IMR-90 (cell line): ENCODE measurements around the gene PHF3. TPM values are rescaled to one million over a fixed set of nuclear protein-coding genes. Genes with fewer than 3 reads are reported as not detected.

Experiments
- ATAC-seq: fragments of 200-7000 bp; cut with Tn5 transposase; 2 replicates; pipeline ENCODE4 v1.9.1; 2020; ENCODE audit warnings: low read depth, mild to moderate bottlenecking, moderate library complexity
- BruUV-seq: library from RNA; stranded (reverse); fragments of 400-500 nt; replicated peaks from 2 replicates; lab custom pipeline; 2021; lab: Mats Ljungman, UMichigan
- CTCF ChIA-PET: fragments of 300-600 bp; formaldehyde crosslinking; extraction: SDS; loops from one replicate; lab custom pipeline; 2021; ENCODE audit warnings: antibody characterized with exemption; lab: Yijun Ruan, JAX
- POLR2A ChIA-PET: fragments of 300-600 bp; sonication (Branson Sonifier 250); formaldehyde crosslinking; loops from one replicate; lab custom pipeline; 2022; ENCODE audit warnings: antibody characterized with exemption; ENCODE audit not compliant: unreplicated experiment; lab: Charles Lee
- DNase-seq: peaks from one replicate; pipeline ENCODE4 v3.0.0; 2013
- H2AFZ ChIP-seq: replicated peaks from 2 replicates; pipeline ENCODE3; 2013; ENCODE audit warnings: low read length, mild to moderate bottlenecking; ENCODE audit not compliant: poor library complexity
- H2AK5ac ChIP-seq: 2 replicates; pipeline ENCODE4 v1.6.1; 2013; ENCODE audit warnings: low read depth, low read length, inconsistent platforms
- H2AK9ac ChIP-seq: replicated peaks from 2 replicates; pipeline ENCODE3; 2013; ENCODE audit warnings: mild to moderate bottlenecking, low read depth, low read length, moderate library complexity; ENCODE audit not compliant: poor library complexity
- H2BK120ac ChIP-seq: 2 replicates; pipeline ENCODE4 v1.6.1; 2013; ENCODE audit warnings: low read depth, low read length, inconsistent platforms
- H2BK15ac ChIP-seq: 3 replicates; pipeline ENCODE4 v1.6.1; 2013; ENCODE audit warnings: low read depth, low read length, inconsistent platforms
- H2BK20ac ChIP-seq: 2 replicates; pipeline ENCODE4 v1.6.1; 2013; ENCODE audit warnings: low read depth, mild to moderate bottlenecking, inconsistent platforms, low read length, moderate library complexity
- H2BK5ac ChIP-seq: 2 replicates; pipeline ENCODE4 v1.6.1; 2013; ENCODE audit warnings: mild to moderate bottlenecking, low read depth, low read length, inconsistent platforms; ENCODE audit not compliant: poor library complexity, severe bottlenecking
- H3K14ac ChIP-seq: replicated peaks from 2 replicates; pipeline ENCODE4 v1.6.1; 2013; ENCODE audit warnings: low read depth, low read length, inconsistent platforms
- H3K18ac ChIP-seq: 2 replicates; pipeline ENCODE4 v1.6.1; 2013; ENCODE audit warnings: low read depth, low read length, control low read depth
- H3K23ac ChIP-seq: 2 replicates; pipeline ENCODE4 v1.6.1; 2013; ENCODE audit warnings: low read depth, low read length, inconsistent platforms
- H3K27ac ChIP-seq: 2 replicates; pipeline ENCODE4 v1.5.1; 2013; ENCODE audit warnings: mild to moderate bottlenecking, control low read depth, low read length; ENCODE audit not compliant: insufficient read depth
- H3K27me3 ChIP-seq: 2 replicates; pipeline ENCODE4 v1.6.1; 2013; ENCODE audit warnings: low read length; ENCODE audit not compliant: control insufficient read depth, insufficient read depth
- H3K36me3 ChIP-seq: 2 replicates; pipeline ENCODE4 v1.6.1; 2013; ENCODE audit warnings: low read length, mixed read lengths; ENCODE audit not compliant: control insufficient read depth, insufficient read depth
- H3K4ac ChIP-seq: 2 replicates; pipeline ENCODE4 v1.6.1; 2013; ENCODE audit warnings: low read depth, low read length, inconsistent platforms
- H3K4me1 ChIP-seq: 2 replicates; pipeline ENCODE4 v1.6.1; 2013; ENCODE audit warnings: low read length, mixed read lengths; ENCODE audit not compliant: control insufficient read depth, insufficient read depth
- H3K4me2 ChIP-seq: 2 replicates; pipeline ENCODE4 v1.6.1; 2013; ENCODE audit warnings: low read depth, mild to moderate bottlenecking, control low read depth, low read length, moderate library complexity
- H3K4me3 ChIP-seq: 2 replicates; pipeline ENCODE4 v1.5.1; 2013; ENCODE audit warnings: low read depth, mild to moderate bottlenecking, control low read depth, low read length, moderate library complexity; ENCODE audit not compliant: insufficient read depth
- H3K56ac ChIP-seq: 2 replicates; pipeline ENCODE4 v1.6.1; 2013; ENCODE audit warnings: low read length, inconsistent platforms; ENCODE audit not compliant: insufficient read depth; ENCODE audit errors: extremely low read depth
- H3K79me1 ChIP-seq, 2 experiments: 2 replicates each; pipeline ENCODE4 v1.6.1; 2013; ENCODE audit warnings: low read length in 2 of 2, inconsistent platforms in 1 of 2, low read depth in 1 of 2
- H3K9ac ChIP-seq: 2 replicates; pipeline ENCODE4 v1.6.1; 2013; ENCODE audit warnings: low read depth, low read length, control low read depth
- H3K9me1 ChIP-seq: 2 replicates; pipeline ENCODE4 v1.6.1; 2013; ENCODE audit warnings: low read length, inconsistent platforms; ENCODE audit not compliant: insufficient read depth
- H3K9me3 ChIP-seq: 2 replicates; pipeline ENCODE4 v1.6.1; 2013; ENCODE audit warnings: low read length; ENCODE audit not compliant: control insufficient read depth, insufficient read depth
- H4K20me1 ChIP-seq: 2 replicates; pipeline ENCODE4 v1.6.1; 2013; ENCODE audit warnings: low read length, inconsistent platforms; ENCODE audit not compliant: insufficient read depth
- H4K5ac ChIP-seq: 2 replicates; pipeline ENCODE4 v1.6.1; 2013; ENCODE audit warnings: mild to moderate bottlenecking, low read depth, low read length, control low read depth
- H4K8ac ChIP-seq, 2 experiments: 2 replicates each; pipeline ENCODE4 v1.6.1; 2013; ENCODE audit warnings: low read depth in 2 of 2, low read length in 2 of 2, control low read depth in 1 of 2, inconsistent platforms in 1 of 2
- H4K91ac ChIP-seq: 2 replicates; pipeline ENCODE4 v1.6.1; 2013; ENCODE audit warnings: low read depth, low read length, inconsistent platforms; ENCODE audit not compliant: insufficient read depth
- POLR2A ChIP-seq: IDR thresholded peaks from 2 replicates; pipeline ENCODE4 v1.6.1; 2012; ENCODE audit warnings: mild to moderate bottlenecking, low read depth, low read length
- dilution Hi-C: fragments of 300-500 bp; cut with HindIII; formaldehyde crosslinking; loops from one replicate; pipeline ENCODE4 v1.14.3; 2018; ENCODE audit warnings: low sequenced_read_pairs; ENCODE audit not compliant: unreplicated experiment
- in situ Hi-C: fragments of 300-500 bp; cut with MboI; formaldehyde crosslinking; loops from 3 replicates; pipeline ENCODE4 v1.14.3; 2019; ENCODE audit warnings: low sequenced_read_pairs, inconsistent platforms, mixed read lengths
- intact Hi-C: fragments of 100-400 bp; cut with micrococcal nuclease; formaldehyde crosslinking; loops from 2 replicates; pipeline ENCODE4 v1.10.0; 2022
- polyA plus RNA-seq, 3 experiments: library from polyadenylated mRNA; depleted of rRNA; stranded (reverse); fragments of >200 nt; gene quantifications; 2 replicates each; pipeline ENCODE4 v1.2.3, GENCODE V29; 2012; ENCODE audit warnings: low replicate concordance in 1 of 3
- total RNA-seq: library from RNA; depleted of rRNA; stranded (reverse); fragments of >200 nt; gene quantifications from 2 replicates; pipeline ENCODE4 v1.2.3, GENCODE V29; 2012

Gene PHF3
- total and polyA plus RNA-seq, 2 of the 4 experiments (the other 2 are of a cell fraction) = 5.6 to 27.8 TPM

DNA sequence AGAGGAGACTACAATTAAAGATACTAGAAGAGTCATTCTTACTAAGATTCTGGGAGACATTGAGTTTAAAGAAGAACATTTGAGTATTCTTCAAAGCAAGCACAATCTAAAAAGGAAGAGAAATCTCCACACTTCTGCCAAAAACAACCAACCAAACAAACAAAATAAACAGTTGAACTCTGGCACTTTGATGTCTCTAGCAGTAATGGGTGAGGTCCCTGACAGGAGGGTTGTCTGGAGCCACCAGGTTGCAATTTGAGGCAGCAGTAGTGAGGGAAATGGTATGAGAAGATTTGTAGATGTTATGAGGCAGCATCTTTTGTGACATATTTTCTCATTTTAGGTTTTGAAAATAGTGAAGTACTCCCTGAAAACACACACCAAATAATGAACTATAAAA, 108.1 kb downstream of the PHF3 start:
- no peaks in the 10 kb centered on the region for H3K4me1 ChIP-seq
- peaks cover 4% of the 10 kb centered on the region; the same call in 1 of the 2 replicates for H3K27me3 ChIP-seq
- H2BK5ac ChIP-seq = no peak overlapping the region
- H3K9me1 ChIP-seq = no peaks in the 10 kb centered on the region; the same call in 1 of the 2 replicates
- no peak overlapping the region for H3K14ac ChIP-seq
- DNase-seq = no peak
- H3K18ac ChIP-seq = no peak overlapping the region
- no TSS peak for BruUV-seq
- dilution Hi-C loops = no loop called here
- H2BK15ac ChIP-seq = no peak overlapping the region
- no peak overlapping the region for H2BK120ac ChIP-seq
- ATAC-seq = no peak
- H4K91ac ChIP-seq = no peak overlapping the region
- H3K4me3 ChIP-seq = no peak overlapping the region
- no peaks in the 10 kb centered on the region for H4K20me1 ChIP-seq
- no peak overlapping the region for H3K27ac ChIP-seq
- H3K23ac ChIP-seq = no peak overlapping the region
- H3K9ac ChIP-seq = no peak overlapping the region
- no peak overlapping the region for H2AK9ac ChIP-seq
- no peak overlapping the region for H2AFZ ChIP-seq
- no peaks in the 10 kb centered on the region for H3K36me3 ChIP-seq
- no peak overlapping the region for H3K4ac ChIP-seq
- ChIA-PET POLR2A (no interaction called here), CTCF (no interaction called here)
- no peak overlapping the region for H4K5ac ChIP-seq
- in situ Hi-C loops = no loop called here
- H3K56ac ChIP-seq = no peak overlapping the region
- no peak for TF ChIP-seq POLR2A
- H3K4me2 ChIP-seq = no peak overlapping the region
- no peaks in the 10 kb centered on the region for H3K9me3 ChIP-seq
- no peak overlapping the region for H4K8ac ChIP-seq
- no peak overlapping the region for H2BK20ac ChIP-seq
- H2AK5ac ChIP-seq = no peak overlapping the region
- intact Hi-C loops = no loop called here
- H3K79me1 ChIP-seq = no peaks in the 10 kb centered on the region
